Adipose tissue (tissue), 3 donors: ENCODE measurements around the gene PLB1. TPM values are rescaled to one million over a fixed set of nuclear protein-coding genes. Genes with fewer than 3 reads are reported as not detected.

Experiments used
- H3K27ac ChIP-seq: one replicate; pipeline ENCODE4 v1.5.1; 2013; ENCODE audit warnings: low read depth, low read length
- WGBS, 3 donors: extraction: QIAGEN DNeasy Blood & Tissue Kit; methylation state at CpG; one replicate each; pipeline ENCODE4 v1.1.7; 2013; 5-methylcytosine and 5-hydroxymethylcytosine counted together
- polyA plus RNA-seq, 3 donors: library from polyadenylated mRNA; stranded (reverse); fragments of 200-250 nt; gene quantifications; one replicate each; pipeline ENCODE4 v1.2.3, GENCODE V29; 2013
- donor health status: healthy with polysubstance abuse.
- donor health status: Bipolar disorder and iron deficiency.
- donor health status: healthy.

The PLB1 gene
- polyA plus RNA-seq, 3 donors: 0.61 to 16.9 (median 3.6) TPM

DNA sequence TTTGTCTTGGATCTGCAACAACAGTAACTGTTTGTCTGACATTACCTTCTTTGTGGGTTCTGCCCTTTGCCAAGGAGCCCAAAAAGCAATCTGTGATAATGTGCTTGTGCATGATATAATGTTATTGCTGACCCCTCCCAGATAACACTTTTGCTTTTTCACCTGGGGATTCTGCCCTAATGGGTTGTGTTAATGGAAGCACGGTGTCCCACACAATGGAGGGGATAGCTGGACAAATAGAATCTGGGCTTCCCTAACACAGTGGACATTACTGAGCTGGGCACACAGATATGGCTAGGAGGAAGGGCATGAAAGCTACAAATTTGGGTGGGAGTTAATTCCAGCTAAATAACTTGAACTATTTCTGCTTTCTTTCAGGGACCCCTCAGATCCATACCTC lies 20.6 kb downstream of the PLB1 start:
- no peak overlapping the region for H3K27ac ChIP-seq
- WGBS, 3 donors: 86 to 95% (median 94%) methylated on average over 1 of the region's 1 CpG

DNA sequence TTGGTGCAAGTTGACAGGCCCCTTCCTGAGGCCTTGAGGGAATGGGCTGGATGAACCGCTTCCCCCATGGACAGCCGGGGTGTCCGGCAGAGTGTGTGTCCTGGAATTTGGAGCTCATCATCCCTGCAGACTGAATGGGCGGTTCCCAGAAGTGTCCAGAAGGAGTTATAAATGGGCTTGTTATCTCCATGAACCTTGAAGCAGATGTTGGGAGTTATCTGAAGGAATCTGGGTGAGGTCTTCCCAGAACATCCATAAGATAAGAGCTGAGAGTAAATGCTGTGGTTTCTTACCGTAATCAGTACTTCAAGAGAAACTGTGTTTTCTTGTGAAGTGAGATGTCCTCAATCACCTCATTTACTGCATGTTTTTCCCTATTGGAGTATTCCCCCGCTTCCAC lies 21.1 kb downstream of the PLB1 start:
- no peak overlapping the region for H3K27ac ChIP-seq
- 61 to 80% (median 65%) methylated on average over 6 of the region's 6 CpGs for WGBS, 3 donors

DNA sequence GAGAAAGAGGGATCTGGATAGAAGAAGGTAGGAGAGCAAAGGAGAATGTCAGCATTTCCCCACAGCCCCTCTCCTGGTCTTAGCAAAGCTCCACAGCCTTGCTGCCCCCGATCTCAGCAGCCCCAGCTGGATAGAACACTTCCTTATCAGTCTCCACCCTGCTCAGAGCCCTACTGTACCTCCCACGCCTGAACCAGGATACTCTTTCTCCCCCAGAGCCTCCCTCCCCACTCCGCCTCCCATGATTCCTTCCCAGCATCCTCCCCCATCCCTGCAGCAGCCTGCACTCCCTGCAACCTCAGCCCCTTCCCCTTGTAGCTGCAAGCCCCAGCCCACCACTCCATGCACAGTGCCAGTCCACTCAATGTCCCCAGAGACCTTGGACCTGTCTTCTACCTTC lies 25.8 kb downstream of the PLB1 start:
- WGBS, 3 donors: 22 to 64% (median 30%) methylated on average over 3 of the region's 3 CpGs
- H3K27ac ChIP-seq: no peak overlapping the region

DNA sequence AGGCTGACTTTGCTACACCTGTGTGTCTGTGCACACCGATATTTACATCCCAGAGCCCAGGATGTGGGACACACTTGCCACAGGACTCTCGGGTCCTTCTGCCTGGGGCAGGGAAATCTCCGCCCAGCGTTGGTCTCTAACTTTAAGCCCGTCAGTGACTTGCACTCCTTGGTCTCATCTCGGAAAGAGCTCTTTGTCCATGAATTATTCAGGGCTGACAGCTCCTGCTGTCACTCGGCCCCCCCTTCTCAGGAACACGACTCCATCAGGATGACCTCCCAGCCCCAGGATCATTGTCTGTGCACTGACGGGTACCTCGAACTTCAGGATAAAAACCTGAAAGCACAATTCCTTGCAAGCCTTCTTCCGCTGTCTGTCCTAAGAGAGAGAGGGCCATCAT lies 26.6 kb downstream of the PLB1 start:
- no peak overlapping the region for H3K27ac ChIP-seq
- 60 to 79% (median 73%) methylated on average over 11 of the region's 11 CpGs for WGBS, 3 donors

DNA sequence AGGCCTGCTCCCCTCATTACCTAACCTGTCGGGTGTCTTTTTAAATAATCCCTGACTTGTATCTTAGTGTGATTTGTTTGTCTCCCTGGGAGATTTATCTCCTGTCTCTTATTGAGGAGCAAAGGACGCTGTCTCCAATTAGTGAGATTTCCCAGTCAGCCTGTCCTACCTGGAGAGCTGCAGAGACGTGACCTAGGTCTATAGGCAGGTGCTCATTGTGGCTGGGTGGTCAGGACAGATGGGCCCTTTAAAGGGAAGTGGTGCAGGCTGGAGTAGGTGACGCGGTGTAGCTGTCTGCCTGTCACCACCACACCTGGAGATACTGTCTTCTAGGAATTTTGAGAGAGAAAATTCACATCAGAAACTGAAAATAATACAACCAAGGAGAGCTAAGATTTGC lies 28.0 kb downstream of the PLB1 start:
- WGBS, 3 donors: 66 to 73% (median 71%) methylated on average over 5 of the region's 5 CpGs
- H3K27ac ChIP-seq: no peak overlapping the region

DNA sequence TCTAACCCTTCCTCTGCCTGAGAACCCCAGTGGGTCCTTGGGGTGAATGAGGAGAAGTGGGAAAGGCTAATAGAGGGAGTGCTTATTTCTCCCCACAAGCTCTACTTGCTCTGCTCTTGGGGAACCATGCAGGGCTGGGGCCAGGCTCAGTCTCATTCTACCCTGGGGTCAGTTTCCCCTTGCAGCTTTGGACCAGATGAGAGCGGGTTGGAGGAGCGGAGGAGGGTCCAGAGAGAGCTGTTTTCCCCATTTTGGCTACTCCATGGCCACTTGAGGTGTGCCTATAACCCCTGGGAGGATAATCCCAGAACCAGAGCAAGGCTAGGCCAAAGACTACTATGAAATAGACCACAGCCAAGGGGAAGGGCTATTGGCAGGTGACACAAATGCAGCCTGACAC lies 29.6 kb downstream of the PLB1 start:
- no peak overlapping the region for H3K27ac ChIP-seq
- WGBS, 3 donors: 96 to 100% (median 100%) methylated on average over 2 of the region's 2 CpGs

DNA sequence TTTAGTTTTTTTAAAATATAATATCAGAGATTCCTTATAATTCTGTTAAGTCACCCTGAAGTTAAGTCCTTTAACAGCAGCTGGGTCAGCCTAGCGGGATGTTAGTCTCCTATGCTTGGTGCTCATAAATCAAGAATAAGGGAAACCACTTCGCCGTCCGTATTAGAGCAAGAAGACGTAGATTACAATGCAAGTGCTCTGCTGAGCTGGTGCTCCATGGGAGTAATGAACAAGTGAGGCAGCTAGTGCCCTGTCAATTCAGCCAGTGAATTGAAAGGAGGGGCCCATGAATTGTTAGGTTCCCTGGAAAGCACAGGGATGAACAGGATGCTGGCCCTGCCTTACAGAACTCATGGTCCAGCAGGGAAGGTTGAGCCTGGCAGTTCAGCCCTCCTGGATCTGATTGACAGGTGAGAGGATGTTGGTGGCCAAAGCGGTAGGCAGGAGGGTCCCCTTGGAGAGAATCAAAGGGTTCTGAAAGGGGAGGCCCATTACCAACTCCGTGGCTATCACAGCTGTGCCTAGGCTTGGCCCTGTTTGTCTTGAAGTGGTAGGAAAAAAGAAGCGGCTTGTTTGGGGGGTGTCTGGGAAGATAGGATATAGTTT lies 30.8 kb downstream of the PLB1 start:
- 88 to 93% (median 90%) methylated on average over 8 of the region's 8 CpGs for WGBS, 3 donors
- no peak overlapping the region for H3K27ac ChIP-seq

DNA sequence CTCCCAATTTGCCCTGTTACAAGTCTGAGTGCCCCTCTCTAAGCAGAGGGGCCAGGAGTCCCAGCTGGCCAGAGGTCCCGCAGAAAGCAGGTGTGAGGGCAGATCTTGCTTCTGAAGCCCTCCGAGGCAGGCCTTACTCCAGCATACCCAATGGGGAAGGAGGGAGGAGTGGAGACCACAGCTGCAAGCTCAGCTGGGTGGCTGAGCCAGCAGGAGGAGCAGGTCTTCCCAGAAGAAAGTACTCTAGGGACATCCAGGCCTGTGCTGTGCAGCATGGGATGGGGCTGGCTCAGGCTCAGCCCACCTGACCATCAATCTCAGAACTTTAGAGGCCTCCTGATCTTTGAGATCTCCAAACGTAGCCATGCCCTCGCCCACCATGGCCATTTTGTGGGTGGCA lies 31.3 kb downstream of the PLB1 start:
- WGBS, 3 donors: 82 to 94% (median 92%) methylated on average over 4 of the region's 4 CpGs
- no peak overlapping the region for H3K27ac ChIP-seq

DNA sequence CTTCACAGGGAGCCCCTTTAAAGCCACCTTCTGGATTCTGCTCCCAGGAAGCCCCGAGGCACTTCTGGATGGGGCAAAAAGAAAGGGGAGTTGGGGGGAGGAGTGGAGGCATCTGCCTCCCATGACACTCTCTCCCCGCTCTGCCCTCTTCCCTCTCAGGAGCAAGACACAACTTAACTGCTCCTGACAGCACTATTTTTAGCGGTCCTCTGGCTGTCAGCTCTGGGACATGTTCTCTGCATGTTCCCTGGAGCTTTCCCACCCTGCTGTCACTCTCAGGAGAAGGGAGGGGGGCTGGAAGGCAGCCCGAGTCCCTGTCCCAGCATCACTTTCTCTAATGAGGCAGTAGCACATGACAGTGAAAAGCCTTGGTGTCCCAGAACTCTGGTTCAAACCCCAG lies 32.3 kb downstream of the PLB1 start:
- no peak overlapping the region for H3K27ac ChIP-seq
- WGBS, 3 donors: 59 to 78% (median 69%) methylated on average over 4 of the region's 4 CpGs

DNA sequence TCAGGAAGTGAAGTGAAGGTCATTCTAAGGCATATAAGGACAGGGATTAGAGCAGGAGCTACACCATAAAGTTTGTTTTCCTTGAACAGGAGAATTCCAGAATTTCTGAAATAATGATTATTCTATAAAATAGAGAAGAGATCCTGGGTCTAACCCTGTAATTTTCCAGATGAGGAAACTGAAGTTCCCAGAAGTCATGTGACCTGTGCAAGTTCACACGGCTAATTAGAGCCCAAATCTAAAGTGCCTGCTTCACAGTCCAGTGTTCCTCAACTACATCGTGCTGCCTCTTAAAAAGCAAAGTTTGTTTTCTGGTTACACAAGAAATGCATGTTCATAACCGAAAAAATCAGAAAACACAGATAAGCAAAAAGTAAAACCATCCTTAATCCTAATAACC lies 34.9 kb downstream of the PLB1 start:
- H3K27ac ChIP-seq: no peak overlapping the region
- 65 to 83% (median 71%) methylated on average over 3 of the region's 3 CpGs for WGBS, 3 donors

DNA sequence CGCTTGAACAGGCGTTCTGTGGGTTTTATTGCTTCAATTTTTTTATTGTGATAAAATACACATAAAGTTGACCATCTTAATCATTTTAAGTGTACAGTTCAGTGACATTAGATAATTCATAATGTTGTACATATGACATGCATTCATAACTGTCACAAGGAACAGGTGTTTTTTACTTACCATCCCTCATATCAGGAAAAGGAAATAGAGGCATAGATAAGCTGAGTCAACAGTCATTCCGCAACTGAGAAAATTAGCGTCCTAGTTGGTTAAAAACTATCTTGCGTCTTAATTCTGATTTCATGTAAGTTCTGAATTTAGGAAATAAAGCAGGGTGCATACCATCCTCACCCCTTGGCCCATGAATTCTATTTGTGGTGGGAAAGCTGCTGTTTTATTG lies 36.5 kb downstream of the PLB1 start:
- H3K27ac ChIP-seq: no peak overlapping the region

DNA sequence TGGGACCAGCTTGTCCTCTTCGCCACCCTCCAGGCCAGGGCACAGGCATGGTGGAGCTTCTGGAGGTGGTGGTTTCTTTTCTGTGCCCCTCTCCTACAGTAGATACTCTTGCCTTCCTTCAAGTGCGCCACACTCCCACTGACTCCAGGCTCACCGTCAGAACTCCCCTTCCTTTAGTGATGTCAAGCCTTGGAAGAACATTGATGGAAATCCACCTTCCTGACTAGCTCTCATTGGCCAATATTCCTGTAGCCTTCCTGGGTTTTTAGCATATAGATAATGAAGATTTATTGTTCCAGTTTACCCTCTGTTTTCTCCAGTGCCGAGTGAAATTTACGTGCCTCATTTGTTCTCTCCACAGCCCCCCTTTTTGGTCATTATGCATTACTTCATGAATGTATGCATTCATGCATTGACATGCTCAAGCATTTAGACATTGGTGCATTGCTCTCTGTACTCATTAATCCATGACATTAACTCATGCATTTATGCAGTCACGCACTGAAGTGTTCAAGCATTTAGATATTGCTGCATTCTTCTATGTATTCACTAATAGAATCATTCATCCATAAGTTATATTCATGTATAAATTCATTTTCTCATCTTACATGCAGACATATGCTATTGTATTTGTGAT lies 37.3 kb downstream of the PLB1 start:
- 83 to 90% (median 86%) methylated on average over 6 of the region's 6 CpGs for WGBS, 3 donors
- no peak overlapping the region for H3K27ac ChIP-seq

More for the DNA sequence above, 36.5 kb downstream of the PLB1 start:
- WGBS, 3 donors: 68 to 87% (median 85%) methylated on average over 5 of the region's 5 CpGs

DNA sequence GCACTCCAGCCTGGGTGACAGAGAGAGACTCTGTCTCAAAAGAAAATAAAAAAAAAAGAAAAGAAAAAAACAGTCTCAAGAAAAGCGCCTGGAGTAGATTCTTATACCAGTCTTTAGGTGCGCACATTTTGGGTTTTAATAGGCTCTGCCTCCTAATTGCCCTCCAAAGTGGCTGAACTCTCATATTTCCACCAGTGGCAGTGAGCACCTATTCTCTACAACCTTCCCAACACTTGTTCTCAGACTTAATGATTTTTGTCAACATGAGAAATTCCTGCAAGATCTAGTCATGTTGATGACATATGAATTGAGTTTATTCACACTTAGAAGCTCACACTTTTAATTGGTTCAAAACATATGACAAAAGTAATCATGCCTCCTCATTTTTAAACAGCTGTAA lies 39.0 kb downstream of the PLB1 start:
- WGBS, 3 donors: 97 to 100% (median 98%) methylated on average over 2 of the region's 2 CpGs
- H3K27ac ChIP-seq: no peak overlapping the region

DNA sequence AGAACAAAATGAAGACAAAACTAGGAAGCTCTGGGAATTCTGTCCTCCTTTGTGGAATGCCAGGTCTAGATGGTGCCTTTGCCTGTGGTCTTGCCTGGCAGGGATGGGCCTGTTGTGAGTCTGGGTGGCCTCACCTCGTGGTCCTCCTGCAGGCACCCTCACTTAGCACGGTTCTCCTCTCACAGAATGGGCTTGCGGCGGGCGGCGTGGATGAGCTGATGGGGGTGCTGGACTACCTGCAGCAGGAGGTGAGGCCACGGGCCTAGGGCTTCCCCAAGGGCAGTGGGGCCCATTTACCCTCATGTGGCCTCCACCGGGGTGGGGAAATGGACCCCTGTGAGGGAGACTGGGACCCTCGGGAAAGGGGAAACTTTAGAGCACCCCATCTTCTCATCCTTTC lies 42.3 kb downstream of the PLB1 start:
- 93 to 94% (median 94%) methylated on average over 9 of the region's 9 CpGs for WGBS, 3 donors
- no peak overlapping the region for H3K27ac ChIP-seq

DNA sequence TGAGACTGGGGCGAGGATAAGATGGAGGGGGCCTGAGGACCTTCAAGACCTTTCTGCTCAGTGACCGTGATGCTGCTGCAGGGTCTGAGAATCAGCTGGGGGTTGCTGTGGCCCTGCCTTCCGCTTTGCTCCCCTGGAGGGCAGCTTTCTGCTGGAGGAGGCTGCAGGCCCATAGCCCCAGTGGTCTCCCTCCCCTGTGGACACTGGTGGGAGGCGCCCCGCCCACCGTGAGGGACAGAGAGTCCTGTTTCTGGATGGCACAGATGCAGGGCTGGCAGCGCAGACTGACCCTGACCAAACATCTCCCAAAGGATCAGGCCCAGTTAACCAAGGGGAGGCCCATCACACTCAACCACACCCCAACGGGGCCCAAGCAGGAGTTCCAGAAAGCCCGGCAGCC lies 42.8 kb downstream of the PLB1 start:
- H3K27ac ChIP-seq: no peak overlapping the region
- 83 to 90% (median 89%) methylated on average over 9 of the region's 9 CpGs for WGBS, 3 donors

DNA sequence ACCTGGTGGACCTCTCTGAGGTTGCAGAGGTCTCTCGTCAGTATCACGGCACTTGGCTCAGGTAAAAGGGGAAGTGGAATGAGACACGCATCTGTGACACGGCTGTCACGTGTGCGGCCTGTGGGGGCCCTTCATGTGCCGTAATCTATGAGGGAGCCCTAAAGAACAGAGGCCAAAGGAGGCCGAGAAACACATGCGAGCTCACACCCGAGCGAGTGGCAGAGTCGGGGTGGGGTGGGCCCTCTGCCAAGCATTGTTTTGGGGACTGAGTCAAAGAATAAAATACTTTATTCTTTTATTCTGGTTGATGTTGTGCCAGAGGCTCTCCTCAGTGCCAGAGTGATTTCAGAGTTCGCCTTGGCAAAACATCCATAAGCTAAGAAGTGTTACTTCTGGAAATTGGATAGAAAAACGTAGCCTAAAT lies 43.3 kb downstream of the PLB1 start:
- 51 to 70% (median 70%) methylated on average over 14 of the region's 14 CpGs for WGBS, 3 donors
- H3K27ac ChIP-seq: no peak overlapping the region

DNA sequence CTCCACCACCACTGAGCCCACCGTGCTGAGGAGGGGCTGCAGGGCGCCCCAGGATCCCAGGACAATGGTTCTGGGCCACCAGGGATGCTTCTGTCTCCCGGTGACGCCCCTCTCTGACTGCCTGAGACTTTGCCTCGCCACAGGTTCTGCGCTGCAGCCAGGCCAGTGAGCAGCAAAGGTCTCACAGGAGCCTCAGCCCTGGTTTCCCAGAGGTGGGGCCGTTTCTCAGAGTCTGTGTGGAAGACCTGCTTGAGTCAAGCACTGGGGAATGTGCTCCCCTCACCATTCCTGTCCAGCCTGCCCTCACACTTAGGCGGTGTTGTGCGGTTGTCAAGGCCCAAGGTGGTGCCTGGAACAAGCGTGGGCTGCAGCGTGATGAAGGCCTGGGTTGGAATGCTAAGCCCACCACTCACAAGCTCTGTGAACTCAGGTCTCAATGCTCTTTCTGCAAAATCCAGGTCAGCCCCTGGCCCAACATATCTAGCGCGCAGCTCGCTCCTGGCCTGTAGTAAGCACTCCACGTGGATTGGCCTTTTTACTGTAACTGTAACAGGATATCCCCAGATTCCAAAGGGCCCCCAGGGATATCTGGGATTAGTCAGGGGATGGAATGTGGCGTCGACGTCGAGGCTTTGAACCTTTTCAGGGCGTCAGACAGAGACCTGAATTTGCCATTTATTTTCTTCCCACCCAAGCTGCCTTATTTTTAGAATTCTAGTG lies 47.6 kb downstream of the PLB1 start:
- 81 to 86% (median 82%) methylated on average over 20 of the region's 20 CpGs for WGBS, 3 donors
- no peak overlapping the region for H3K27ac ChIP-seq

DNA sequence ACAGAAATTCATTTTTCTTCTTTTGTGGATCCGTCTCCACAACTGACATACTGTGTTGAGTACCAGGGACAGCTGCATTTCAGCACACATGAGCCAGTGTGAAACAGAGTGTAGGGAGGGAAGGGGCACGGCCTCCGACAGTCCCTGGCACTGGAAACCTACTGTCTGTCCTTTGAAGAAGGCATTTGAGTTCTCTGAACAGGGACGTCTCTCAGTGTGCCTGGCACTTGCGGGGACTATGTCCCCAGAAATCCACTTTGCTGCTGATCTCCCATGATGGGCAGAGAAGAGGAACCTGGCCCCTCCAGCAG lies 48.1 kb downstream of the PLB1 start:
- H3K27ac ChIP-seq: no peak overlapping the region
- 84 to 90% (median 85%) methylated on average over 5 of the region's 5 CpGs for WGBS, 3 donors

DNA sequence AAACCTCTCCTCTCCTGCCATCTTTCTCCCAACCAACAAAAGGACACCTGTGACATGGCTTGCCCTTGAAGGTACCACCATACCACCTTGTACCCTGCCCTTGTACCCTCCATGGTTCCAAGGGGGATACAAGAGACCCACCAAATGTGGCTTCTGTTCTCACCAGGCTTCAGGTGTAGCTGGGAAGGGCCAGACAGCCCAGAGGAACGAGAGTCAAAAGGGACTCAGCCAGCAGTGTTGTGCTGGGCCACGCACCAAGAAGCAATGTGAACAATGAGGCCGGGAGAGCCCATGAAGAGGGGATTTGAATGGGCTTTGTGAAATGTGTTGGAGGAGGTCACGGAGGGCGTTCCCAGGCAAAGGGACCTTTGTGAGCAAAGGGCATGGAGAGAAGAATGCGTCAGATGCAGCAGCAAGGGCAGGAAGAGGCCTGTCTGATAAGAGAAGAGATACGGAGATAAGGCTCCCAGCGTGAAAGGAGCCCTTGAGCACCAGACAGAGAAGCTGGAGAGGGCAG lies 48.6 kb downstream of the PLB1 start:
- WGBS, 3 donors: 65 to 75% (median 73%) methylated on average over 8 of the region's 8 CpGs
- no peak overlapping the region for H3K27ac ChIP-seq
